PC-3 (cell line): ENCODE results near the gene WIPF3. TPM values are rescaled to one million over a fixed set of nuclear protein-coding genes. Genes with fewer than 3 reads are reported as not detected.

Experiments
- ATAC-seq: fragments of 200-7000 bp; cut with Tn5 transposase; 2 replicates; pipeline ENCODE4 v1.9.1; 2020; ENCODE audit warnings: mild to moderate bottlenecking, moderate library complexity
- Bru-seq: library from RNA; stranded (reverse); fragments of 400-500 nt; gene quantifications from one replicate; lab custom pipeline; 2021; lab: Mats Ljungman, UMichigan
- BruChase-seq, 2 experiments: library from RNA; stranded (reverse); fragments of 400-500 nt; gene quantifications; one replicate each; lab custom pipeline; 2021; lab: Mats Ljungman, UMichigan
- BruUV-seq: library from RNA; stranded (reverse); fragments of 400-500 nt; replicated peaks from 2 replicates; lab custom pipeline; 2021; lab: Mats Ljungman, UMichigan
- CTCF ChIA-PET: fragments of 300-600 bp; sonication (Branson Sonifier 250); formaldehyde crosslinking; loops from one replicate; lab custom pipeline; 2022; ENCODE audit warnings: antibody characterized with exemption; lab: Charles Lee
- POLR2A ChIA-PET: fragments of 300-600 bp; sonication (Branson Sonifier 250); formaldehyde crosslinking; loops from one replicate; lab custom pipeline; 2022; ENCODE audit warnings: antibody characterized with exemption; ENCODE audit not compliant: unreplicated experiment; lab: Charles Lee
- DNase-seq: peaks from one replicate; pipeline ENCODE4 v3.0.0-alpha.2; 2015
- H2AFZ ChIP-seq: fragments of 300-600 bp; sonication (generic); 2 replicates; pipeline ENCODE4 v1.6.0; 2016; ENCODE audit warnings: antibody characterized with exemption, low read length
- H3F3A ChIP-seq: fragments of 300-600 bp; sonication (generic); one replicate; pipeline ENCODE4 v1.6.0; 2017; ENCODE audit warnings: antibody characterized with exemption, low read length, control low read depth, mild to moderate bottlenecking; ENCODE audit not compliant: unreplicated experiment
- H3K27ac ChIP-seq: fragments of 300-600 bp; sonication (generic); 2 replicates; pipeline ENCODE4 v1.5.1; 2016; ENCODE audit warnings: mild to moderate bottlenecking, low read length
- H3K27me3 ChIP-seq: fragments of 300-600 bp; sonication (generic); 2 replicates; pipeline ENCODE4 v1.6.1; 2016; ENCODE audit warnings: low read length, mixed read lengths
- H3K36me3 ChIP-seq: fragments of 300-600 bp; sonication (generic); 2 replicates; pipeline ENCODE4 v1.6.1; 2016; ENCODE audit warnings: low read depth, mixed run types, low read length, mixed read lengths
- H3K4me1 ChIP-seq: fragments of 300-600 bp; sonication (generic); 2 replicates; pipeline ENCODE4 v1.5.1; 2016; ENCODE audit warnings: low read length; ENCODE audit not compliant: insufficient read depth
- H3K4me2 ChIP-seq: fragments of 300-600 bp; sonication (generic); 2 replicates; pipeline ENCODE4 v1.6.0; 2016; ENCODE audit warnings: low read length
- H3K4me3 ChIP-seq: fragments of 300-600 bp; sonication (generic); 2 replicates; pipeline ENCODE4 v1.5.1; 2016; ENCODE audit warnings: mild to moderate bottlenecking, low read length, mixed read lengths
- H3K79me2 ChIP-seq: fragments of 300-600 bp; sonication (generic); 2 replicates; pipeline ENCODE4 v1.6.1; 2017; ENCODE audit warnings: low read length, mixed read lengths
- H3K9ac ChIP-seq: fragments of 300-600 bp; sonication (generic); 2 replicates; pipeline ENCODE4 v1.6.0; 2016; ENCODE audit warnings: mild to moderate bottlenecking, low read length
- H3K9me2 ChIP-seq: fragments of 300-600 bp; sonication (generic); replicated peaks from 2 replicates; pipeline ENCODE4 v1.6.1; 2016; ENCODE audit warnings: mixed run types, low read length, mixed read lengths
- H3K9me3 ChIP-seq: fragments of 300-600 bp; sonication (generic); 2 replicates; pipeline ENCODE4 v1.6.1; 2016; ENCODE audit warnings: low read length, mixed read lengths
- H4K20me1 ChIP-seq: fragments of 300-600 bp; sonication (generic); 2 replicates; pipeline ENCODE4 v1.6.1; 2016; ENCODE audit warnings: low read length, mixed read lengths
- EZH2 ChIP-seq: fragments of 300-600 bp; sonication (generic); IDR thresholded peaks from one replicate; pipeline ENCODE4 v1.6.1; 2017; ENCODE audit warnings: antibody characterized with exemption, mild to moderate bottlenecking, low read length; ENCODE audit not compliant: unreplicated experiment
- EZH2phosphoT487 ChIP-seq: fragments of 300-600 bp; sonication (generic); IDR thresholded peaks from 2 replicates; pipeline ENCODE4 v1.6.1; 2018; ENCODE audit warnings: mild to moderate bottlenecking, antibody characterized with exemption, low read length, borderline replicate concordance
- intact Hi-C: fragments of 100-400 bp; cut with micrococcal nuclease; formaldehyde crosslinking; loops from 2 replicates; pipeline ENCODE4 v1.9.0; 2023
- long read RNA-seq: library from polyadenylated mRNA; unstranded; transcript quantifications from one replicate; pipeline ENCODE4 v2.0.0, GENCODE V29; 2021; ENCODE audit not compliant: unreplicated experiment
- total RNA-seq: library from RNA; depleted of rRNA; stranded (reverse); fragments of >200 nt; gene quantifications from 2 replicates; pipeline ENCODE4 v1.2.3, GENCODE V29; 2014; rRNA removed
- TF ChIP-seq, protein P1 (sequence below): fragments of 300-600 bp; sonication (generic); conservative IDR thresholded peaks from 2 replicates; pipeline ENCODE4 v1.5.1; 2017; ENCODE audit warnings: antibody characterized with exemption, low read depth, mild to moderate bottlenecking, low read length

The WIPF3 gene, protein sequence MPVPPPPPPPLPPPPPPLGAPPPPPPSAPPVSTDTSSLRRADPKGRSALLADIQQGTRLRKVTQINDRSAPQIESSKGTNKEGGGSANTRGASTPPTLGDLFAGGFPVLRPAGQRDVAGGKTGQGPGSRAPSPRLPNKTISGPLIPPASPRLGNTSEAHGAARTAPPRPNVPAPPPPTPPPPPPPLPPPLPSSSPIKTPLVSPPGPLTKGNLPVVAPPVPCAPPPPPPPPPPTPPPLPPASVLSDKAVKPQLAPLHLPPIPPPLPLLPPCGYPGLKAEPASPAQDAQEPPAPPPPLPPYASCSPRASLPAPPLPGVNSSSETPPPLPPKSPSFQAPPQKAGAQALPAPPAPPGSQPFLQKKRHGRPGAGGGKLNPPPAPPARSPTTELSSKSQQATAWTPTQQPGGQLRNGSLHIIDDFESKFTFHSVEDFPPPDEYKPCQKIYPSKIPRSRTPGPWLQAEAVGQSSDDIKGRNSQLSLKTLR
- total RNA-seq (3.3 and 3.4 TPM in 2 replicates), Bru-seq, nascent RNA (percentile 43 among the genes with signal in this experiment), BruChase-seq, experiment 1, labeled RNA remaining after a 6-hour chase (percentile 34 among the genes with signal in this experiment), BruChase-seq, experiment 2, labeled RNA remaining after a 2-hour chase (percentile 37 among the genes with signal in this experiment)
- long read RNA-seq, partial matches to known transcripts, result 4 of 9 reads
- long read RNA-seq, other reads (novel, unspliced or antisense), result 5 of 9 reads

DNA sequence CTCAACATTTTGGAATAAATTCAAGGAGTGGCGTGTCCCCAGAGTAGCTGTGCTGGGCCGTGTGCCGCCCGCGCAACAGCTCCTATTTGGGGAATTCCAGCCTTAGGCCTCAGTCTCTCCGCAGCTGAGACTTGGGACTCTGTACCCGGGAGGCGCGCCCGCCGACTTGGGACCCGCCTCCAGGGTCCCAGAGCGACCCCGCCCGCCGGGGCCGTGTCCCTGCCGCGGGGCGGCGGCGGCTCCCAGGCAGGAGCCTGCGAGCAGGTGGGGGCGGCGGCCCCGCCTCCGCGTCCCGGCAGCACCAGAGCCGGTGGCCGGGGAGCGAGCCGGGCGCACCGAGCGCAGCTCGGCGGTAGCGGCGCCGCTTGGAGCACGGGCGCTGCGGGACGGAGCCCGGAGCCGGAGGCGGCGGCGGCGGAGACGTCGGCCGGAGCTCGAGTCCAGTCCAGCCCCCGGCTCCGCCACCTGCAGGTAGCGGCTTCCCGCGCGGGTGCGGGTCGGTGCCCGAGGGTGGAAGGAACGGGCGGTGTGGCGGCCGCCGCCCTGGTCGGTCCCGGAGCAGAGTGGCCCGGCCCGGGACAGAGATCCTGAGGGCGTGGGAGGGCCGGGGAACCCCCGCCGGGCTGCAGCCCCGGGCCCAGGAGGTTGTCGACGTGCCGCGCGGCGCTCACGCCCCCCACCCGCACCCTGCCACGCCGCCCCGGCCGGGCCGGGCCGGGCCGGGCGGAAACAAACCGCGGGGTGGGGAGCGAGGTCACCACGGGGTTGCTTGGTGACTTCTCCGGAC is at the start of gene WIPF3:
TSS of gene WIPF3 (plus strand) at position 301 of the 787 bp plus-strand sequence. CDS start 28,217 bp downstream, outside the sequence.
- ChIA-PET POLR2A (no interaction called here), CTCF (interaction anchor here (0.7 kb wide), 1 partner anchor 40 kb away, joined by 4 read pairs; no protein-coding TSS in a partner anchor)
- H4K20me1 ChIP-seq, result no peaks in the 10 kb centered on the region
- peaks cover 4% of the 10 kb centered on the region; the same call in 1 of the 2 replicates for H3K27me3 ChIP-seq
- peak; percentile 40 for DNase-seq
- H3K79me2 ChIP-seq, result no peaks in the 10 kb centered on the region
- ATAC-seq, result peak; percentile 63
- H3K27ac ChIP-seq, result no peak within 1 kb of the TSS
- H3K9me2 ChIP-seq, result no peaks in the 10 kb centered on the region
- H3K9ac ChIP-seq, result no peak within 1 kb of the TSS
- H3K4me1 ChIP-seq, result peaks cover 10% of the 10 kb centered on the region; the same call in 1 of the 2 replicates
- no peaks in the 10 kb centered on the region for H3K36me3 ChIP-seq
- no peaks in the 10 kb centered on the region for H3K9me3 ChIP-seq
- BruUV-seq, result no TSS peak
- peak within 1 kb of the TSS; percentile 65 for H3K4me3 ChIP-seq
- H3K4me2 ChIP-seq, result peak within 1 kb of the TSS; percentile 79
- intact Hi-C loops, result loop anchor here (5.0 kb wide), 1 partner anchor 59 kb away; no protein-coding TSS in a partner anchor
- no peak for TF ChIP-seq EZH2phosphoT487
- no peak for TF ChIP-seq EZH2
- TF ChIP-seq, protein P1, sequence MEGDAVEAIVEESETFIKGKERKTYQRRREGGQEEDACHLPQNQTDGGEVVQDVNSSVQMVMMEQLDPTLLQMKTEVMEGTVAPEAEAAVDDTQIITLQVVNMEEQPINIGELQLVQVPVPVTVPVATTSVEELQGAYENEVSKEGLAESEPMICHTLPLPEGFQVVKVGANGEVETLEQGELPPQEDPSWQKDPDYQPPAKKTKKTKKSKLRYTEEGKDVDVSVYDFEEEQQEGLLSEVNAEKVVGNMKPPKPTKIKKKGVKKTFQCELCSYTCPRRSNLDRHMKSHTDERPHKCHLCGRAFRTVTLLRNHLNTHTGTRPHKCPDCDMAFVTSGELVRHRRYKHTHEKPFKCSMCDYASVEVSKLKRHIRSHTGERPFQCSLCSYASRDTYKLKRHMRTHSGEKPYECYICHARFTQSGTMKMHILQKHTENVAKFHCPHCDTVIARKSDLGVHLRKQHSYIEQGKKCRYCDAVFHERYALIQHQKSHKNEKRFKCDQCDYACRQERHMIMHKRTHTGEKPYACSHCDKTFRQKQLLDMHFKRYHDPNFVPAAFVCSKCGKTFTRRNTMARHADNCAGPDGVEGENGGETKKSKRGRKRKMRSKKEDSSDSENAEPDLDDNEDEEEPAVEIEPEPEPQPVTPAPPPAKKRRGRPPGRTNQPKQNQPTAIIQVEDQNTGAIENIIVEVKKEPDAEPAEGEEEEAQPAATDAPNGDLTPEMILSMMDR, result no peak
- H2AFZ ChIP-seq, result peak within 1 kb of the TSS; percentile 49
- no peaks in the 10 kb centered on the region for H3F3A ChIP-seq

DNA sequence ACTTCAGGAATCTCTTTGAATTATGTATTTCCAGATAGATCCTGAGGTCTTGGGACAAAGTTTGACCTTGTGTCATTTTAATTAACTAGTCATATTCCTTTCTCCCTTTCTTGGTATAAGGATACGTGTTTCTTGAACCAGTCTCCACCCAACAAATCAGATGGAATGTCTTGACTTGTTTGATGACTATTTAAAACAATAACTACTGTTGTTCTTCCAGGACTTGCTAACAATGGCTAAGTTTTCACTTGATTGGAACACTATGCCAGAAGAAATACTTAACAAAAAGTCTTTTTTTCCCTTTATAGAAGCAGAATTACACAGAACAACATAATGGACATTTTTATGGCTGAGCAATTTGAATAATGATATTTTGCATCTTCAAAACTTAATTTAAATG is 43.0 kb upstream of the WIPF3 start:
- CTCF ChIA-PET, result no interaction called here
- H3K9me2 ChIP-seq, result no peaks in the 10 kb centered on the region

More for the DNA sequence above, 43.0 kb upstream of the WIPF3 start:
- H3K4me1 ChIP-seq, result no peaks in the 10 kb centered on the region
- no peak overlapping the region for H3K4me2 ChIP-seq
- H3K36me3 ChIP-seq, result no peaks in the 10 kb centered on the region
- H2AFZ ChIP-seq, result no peak overlapping the region
- no peak for TF ChIP-seq EZH2
- TF ChIP-seq EZH2phosphoT487, result no peak
- TF ChIP-seq, protein P1, result no peak
- H3K9me3 ChIP-seq, result no peaks in the 10 kb centered on the region
- intact Hi-C loops, result no loop called here
- no peak overlapping the region for H3K4me3 ChIP-seq
- no peak for ATAC-seq
- H3K27me3 ChIP-seq, result peaks cover 13% of the 10 kb centered on the region; the same call in 1 of the 2 replicates
- no TSS peak for BruUV-seq
- no peak overlapping the region for H3K9ac ChIP-seq
- no peak overlapping the region for H3K27ac ChIP-seq
- H3F3A ChIP-seq, result no peaks in the 10 kb centered on the region
- DNase-seq, result no peak
- POLR2A ChIA-PET, result no interaction called here
- H3K79me2 ChIP-seq, result no peaks in the 10 kb centered on the region
- no peaks in the 10 kb centered on the region for H4K20me1 ChIP-seq
